Esophagus squamous epithelium (tissue), 5 donors: ENCODE measurements around the gene MRPS34. TPM values are rescaled to one million over a fixed set of nuclear protein-coding genes. Genes with fewer than 3 reads are reported as not detected.
A peak's percentile ranks its signal among the peaks of the same experiment; 100 is the strongest.

Experiments used
- DNase-seq: peaks from one replicate; lab custom pipeline; 2025; lab: John Stamatoyannopoulos, UW
- H3K27ac ChIP-seq, 4 donors: fragments of 200-600 bp; sonication (generic); one replicate each; pipeline ENCODE4 v1.5.1; 2016 to 2019; ENCODE audit warnings: mild to moderate bottlenecking in 1 of 4
- H3K27me3 ChIP-seq, 4 donors: fragments of 200-600 bp; sonication (generic); 1 replicate in 3 of 4; 2 replicates in 1 of 4; pipeline versions ENCODE4 v1.5.1 to v1.6.0; 2017 to 2021; ENCODE audit warnings: antibody characterized with exemption in 1 of 4
- H3K36me3 ChIP-seq, 3 donors: fragments of 200-600 bp; sonication (generic); one replicate each; pipeline ENCODE4 v1.5.1; 2016 to 2019
- H3K4me1 ChIP-seq, 3 donors: fragments of 200-600 bp; sonication (generic); one replicate each; pipeline ENCODE4 v1.5.1; 2017 to 2019
- H3K4me3 ChIP-seq, 4 donors: fragments of 200-600 bp; sonication (generic); 1 replicate in 3 of 4; 2 replicates in 1 of 4; pipeline ENCODE4 v1.5.1; 2016 to 2019; ENCODE audit warnings: mild to moderate bottlenecking in 2 of 4, moderate library complexity in 1 of 4
- H3K9me3 ChIP-seq, 3 donors: fragments of 200-600 bp; sonication (generic); one replicate each; pipeline ENCODE4 v1.5.1; 2016 to 2019
- CTCF ChIP-seq, 6 experiments: fragments of 450-650 bp in 4 of 6; fragments of 200-600 bp in 2 of 6; sonication (generic) in 2 of 6; IDR thresholded peaks; one replicate each; pipeline ENCODE4 v1.5.1; 2016 to 2019; ENCODE audit warnings: antibody characterized with exemption in 6 of 6, mild to moderate bottlenecking in 4 of 6, moderate library complexity in 4 of 6
- POLR2A ChIP-seq, 4 donors: fragments of 450-650 bp; IDR thresholded peaks; one replicate each; pipeline ENCODE4 v1.6.1; 2017; ENCODE audit warnings: antibody characterized with exemption in 4 of 4, mild to moderate bottlenecking in 4 of 4, moderate library complexity in 3 of 4
- WGBS, 2 donors: methylation state at CpG; one replicate each; pipeline ENCODE4 v1.1.5; 2018; 5-methylcytosine and 5-hydroxymethylcytosine counted together
- intact Hi-C: fragments of 100-400 bp; cut with DNase I; formaldehyde crosslinking; loops from one replicate; pipeline ENCODE4 v1.15.0; 2022
- total RNA-seq, 4 donors: library from RNA; depleted of rRNA; stranded (reverse); fragments of >200 nt; gene quantifications; one replicate each; pipeline ENCODE4 v1.1.0, GENCODE V29; 2016
- donor health status: DM: yes; HTN: yes; CAD: no.

The MRPS34 gene
- total RNA-seq, 4 donors from 2014 or later, result 89.5 to 158 (median 114) TPM

- no peaks in the 10 kb centered on the region for H3K27me3 ChIP-seq
- intact Hi-C loops, result no loop called here
- no peak for TF ChIP-seq CTCF (IDR thresholded peaks at IDR 0.05)
- TF ChIP-seq POLR2A (IDR thresholded peaks at IDR 0.05), result no peak
- peaks cover 33 to 54% (median 36%) of the 10 kb centered on the region in 3 donors for H3K36me3 ChIP-seq
- H3K4me1 ChIP-seq, result peaks cover 23 to 65% (median 35%) of the 10 kb centered on the region in 3 donors
- no peaks in the 10 kb centered on the region for H3K9me3 ChIP-seq
- 80% methylated on average over 9 of the region's 27 CpGs; no CpG with 5 or more reads in 1 of the 2 donors for WGBS, 2 donors
- DNase-seq, result no peak
- H3K27ac ChIP-seq, result peak overlapping the region; percentile 27 to 98 (median 92)
- H3K4me3 ChIP-seq, result peak overlapping the region in 3 of 4 donors; percentile 69 to 98 (median 73)
Measured at GRCh38 chr16:1769402-1770300, 3.3 kb downstream of the MRPS34 start.

- no peak overlapping the region for H3K4me3 ChIP-seq
- H3K27me3 ChIP-seq, result no peaks in the 10 kb centered on the region
- TF ChIP-seq POLR2A (IDR thresholded peaks at IDR 0.05) (no peak), CTCF (IDR thresholded peaks at IDR 0.05) (no peak)
- no peaks in the 10 kb centered on the region for H3K9me3 ChIP-seq
- intact Hi-C loops, result no loop called here
- no peak for DNase-seq
- peaks cover 33 to 60% (median 44%) of the 10 kb centered on the region in 3 donors for H3K36me3 ChIP-seq
- H3K4me1 ChIP-seq, result peaks cover 15 to 64% (median 30%) of the 10 kb centered on the region in 3 donors
- WGBS, 2 donors, result 67 to 73% methylated on average over 2 to 7 of the region's 26 CpGs
- H3K27ac ChIP-seq, result no peak overlapping the region
Measured at GRCh38 chr16:1768767-1769401, 4.0 kb downstream of the MRPS34 start.

- H3K9me3 ChIP-seq, result no peaks in the 10 kb centered on the region
- TF ChIP-seq POLR2A (IDR thresholded peaks at IDR 0.05) (no peak), CTCF (IDR thresholded peaks at IDR 0.05) (no peak)
- H3K36me3 ChIP-seq, result peaks cover 33 to 67% (median 48%) of the 10 kb centered on the region in 3 donors
- peaks cover 14 to 64% (median 31%) of the 10 kb centered on the region in 3 donors for H3K4me1 ChIP-seq
- no peak overlapping the region for H3K27ac ChIP-seq
- H3K27me3 ChIP-seq, result no peaks in the 10 kb centered on the region
- no peak for DNase-seq
- intact Hi-C loops, result no loop called here
- 87 to 88% methylated on average over 24 to 30 of the region's 41 CpGs for WGBS, 2 donors
- no peak overlapping the region for H3K4me3 ChIP-seq
Measured at GRCh38 chr16:1768061-1768766, 4.7 kb downstream of the MRPS34 start.

- Histone ChIP-seq H3K4me1 (peaks cover 14 to 64% (median 31%) of the 10 kb centered on the region in 3 donors), H3K9me3 (no peaks in the 10 kb centered on the region), H3K36me3 (peaks cover 35 to 75% (median 56%) of the 10 kb centered on the region in 3 donors), H3K27me3 (no peaks in the 10 kb centered on the region), H3K27ac (no peak overlapping the region), H3K4me3 (no peak overlapping the region)
- TF ChIP-seq CTCF (IDR thresholded peaks at IDR 0.05) (no peak), POLR2A (IDR thresholded peaks at IDR 0.05) (no peak)
- DNase-seq, result no peak
- intact Hi-C loops, result no loop called here
- WGBS, 2 donors, result 90 to 100% methylated on average over 2 to 4 of the region's 42 CpGs
Measured at GRCh38 chr16:1767116-1767994, 5.6 kb downstream of the MRPS34 start.
